22Rv1 (cell line): ENCODE results near the gene ZDHHC1.

ENCODE experiments used
- H3K27ac ChIP-seq: fragments of 450-650 bp; 2 replicates; pipeline ENCODE4 v1.5.1; 2017
- CTCF ChIP-seq: fragments of 450-650 bp; IDR thresholded peaks from 2 replicates; pipeline ENCODE4 v1.5.1; 2017; ENCODE audit warnings: mild to moderate bottlenecking
- ZFX ChIP-seq: fragments of 450-650 bp; IDR thresholded peaks from 2 replicates; pipeline ENCODE4 v1.6.1; 2017; ENCODE audit warnings: antibody characterized with exemption, borderline replicate concordance

ZDHHC1 gene

GRCh38 chr16:67425061-67425460 lies 8.8 kb upstream of the ZDHHC1 start:
- TF ChIP-seq CTCF: 0 out of 2 replicates have a peak, but pooled peaks have one; percentile 5
- no peak for TF ChIP-seq ZFX
- H3K27ac ChIP-seq: no peak overlapping the region

- TF ChIP-seq ZFX (no peak), CTCF (no peak)
- H3K27ac ChIP-seq: no peak overlapping the region
These were observed 8.0 kb upstream of the ZDHHC1 start for GRCh38 chr16:67424261-67424615.

GRCh38 chr16:67423611-67424260 lies 7.5 kb upstream of the ZDHHC1 start:
- no peak for TF ChIP-seq ZFX
- no peak for TF ChIP-seq CTCF
- no peak overlapping the region for H3K27ac ChIP-seq

GRCh38 chr16:67423015-67423414 lies 6.7 kb upstream of the ZDHHC1 start:
- no peak overlapping the region for H3K27ac ChIP-seq
- no peak for TF ChIP-seq CTCF
- no peak for TF ChIP-seq ZFX

- TF ChIP-seq CTCF (no peak), ZFX (no peak)
These were observed 4.8 kb upstream of the ZDHHC1 start for GRCh38 chr16:67421030-67421429.

GRCh38 chr16:67419931-67420330 lies 3.7 kb upstream of the ZDHHC1 start:
- TF ChIP-seq ZFX: no peak
- TF ChIP-seq CTCF: no peak
- H3K27ac ChIP-seq: no peak overlapping the region

More at GRCh38 chr16:67421030-67421429, 4.8 kb upstream of the ZDHHC1 start:
- no peak overlapping the region for H3K27ac ChIP-seq

- no peak overlapping the region for H3K27ac ChIP-seq
- TF ChIP-seq ZFX (no peak), CTCF (no peak)
These were observed 3.2 kb upstream of the ZDHHC1 start for GRCh38 chr16:67419502-67419901.
